ENCODE results near the gene TFIP11. TPM values are rescaled to one million over a fixed set of nuclear protein-coding genes. Genes with fewer than 3 reads are reported as not detected.

Gene TFIP11
- total and polyA plus RNA-seq, 2 of the 13 experiments (the other 11 are each of a cell fraction or from before 2014, with no cell fraction given): 15.4 to 22.8 TPM

DNA sequence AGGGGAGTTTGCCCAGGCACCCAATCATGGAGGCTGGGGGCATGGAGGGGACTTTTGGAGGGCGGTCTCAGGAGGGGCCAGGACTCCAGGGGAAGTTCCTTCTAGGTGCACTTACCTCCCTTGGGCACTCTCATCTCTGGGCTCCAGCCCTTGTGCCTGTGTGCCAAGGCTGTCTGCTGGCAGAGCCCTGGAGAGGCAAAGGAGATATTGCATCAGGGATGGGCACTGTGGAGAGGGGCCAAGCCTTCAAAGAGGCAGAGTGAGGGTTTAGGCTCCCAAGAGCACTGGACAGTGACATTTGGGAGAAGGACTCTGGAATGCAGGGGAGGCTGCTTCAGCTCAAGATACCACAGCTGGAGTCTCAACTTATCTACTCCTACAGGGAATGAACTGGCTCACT lies 32.2 kb upstream of the TFIP11 start (continued):
- TF ChIP-seq, protein P1, sequence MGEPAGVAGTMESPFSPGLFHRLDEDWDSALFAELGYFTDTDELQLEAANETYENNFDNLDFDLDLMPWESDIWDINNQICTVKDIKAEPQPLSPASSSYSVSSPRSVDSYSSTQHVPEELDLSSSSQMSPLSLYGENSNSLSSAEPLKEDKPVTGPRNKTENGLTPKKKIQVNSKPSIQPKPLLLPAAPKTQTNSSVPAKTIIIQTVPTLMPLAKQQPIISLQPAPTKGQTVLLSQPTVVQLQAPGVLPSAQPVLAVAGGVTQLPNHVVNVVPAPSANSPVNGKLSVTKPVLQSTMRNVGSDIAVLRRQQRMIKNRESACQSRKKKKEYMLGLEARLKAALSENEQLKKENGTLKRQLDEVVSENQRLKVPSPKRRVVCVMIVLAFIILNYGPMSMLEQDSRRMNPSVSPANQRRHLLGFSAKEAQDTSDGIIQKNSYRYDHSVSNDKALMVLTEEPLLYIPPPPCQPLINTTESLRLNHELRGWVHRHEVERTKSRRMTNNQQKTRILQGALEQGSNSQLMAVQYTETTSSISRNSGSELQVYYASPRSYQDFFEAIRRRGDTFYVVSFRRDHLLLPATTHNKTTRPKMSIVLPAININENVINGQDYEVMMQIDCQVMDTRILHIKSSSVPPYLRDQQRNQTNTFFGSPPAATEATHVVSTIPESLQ (CRISPR knock-in tag; conservative IDR thresholded peaks at IDR 0.05): no peak
- TF ChIP-seq, protein P2, sequence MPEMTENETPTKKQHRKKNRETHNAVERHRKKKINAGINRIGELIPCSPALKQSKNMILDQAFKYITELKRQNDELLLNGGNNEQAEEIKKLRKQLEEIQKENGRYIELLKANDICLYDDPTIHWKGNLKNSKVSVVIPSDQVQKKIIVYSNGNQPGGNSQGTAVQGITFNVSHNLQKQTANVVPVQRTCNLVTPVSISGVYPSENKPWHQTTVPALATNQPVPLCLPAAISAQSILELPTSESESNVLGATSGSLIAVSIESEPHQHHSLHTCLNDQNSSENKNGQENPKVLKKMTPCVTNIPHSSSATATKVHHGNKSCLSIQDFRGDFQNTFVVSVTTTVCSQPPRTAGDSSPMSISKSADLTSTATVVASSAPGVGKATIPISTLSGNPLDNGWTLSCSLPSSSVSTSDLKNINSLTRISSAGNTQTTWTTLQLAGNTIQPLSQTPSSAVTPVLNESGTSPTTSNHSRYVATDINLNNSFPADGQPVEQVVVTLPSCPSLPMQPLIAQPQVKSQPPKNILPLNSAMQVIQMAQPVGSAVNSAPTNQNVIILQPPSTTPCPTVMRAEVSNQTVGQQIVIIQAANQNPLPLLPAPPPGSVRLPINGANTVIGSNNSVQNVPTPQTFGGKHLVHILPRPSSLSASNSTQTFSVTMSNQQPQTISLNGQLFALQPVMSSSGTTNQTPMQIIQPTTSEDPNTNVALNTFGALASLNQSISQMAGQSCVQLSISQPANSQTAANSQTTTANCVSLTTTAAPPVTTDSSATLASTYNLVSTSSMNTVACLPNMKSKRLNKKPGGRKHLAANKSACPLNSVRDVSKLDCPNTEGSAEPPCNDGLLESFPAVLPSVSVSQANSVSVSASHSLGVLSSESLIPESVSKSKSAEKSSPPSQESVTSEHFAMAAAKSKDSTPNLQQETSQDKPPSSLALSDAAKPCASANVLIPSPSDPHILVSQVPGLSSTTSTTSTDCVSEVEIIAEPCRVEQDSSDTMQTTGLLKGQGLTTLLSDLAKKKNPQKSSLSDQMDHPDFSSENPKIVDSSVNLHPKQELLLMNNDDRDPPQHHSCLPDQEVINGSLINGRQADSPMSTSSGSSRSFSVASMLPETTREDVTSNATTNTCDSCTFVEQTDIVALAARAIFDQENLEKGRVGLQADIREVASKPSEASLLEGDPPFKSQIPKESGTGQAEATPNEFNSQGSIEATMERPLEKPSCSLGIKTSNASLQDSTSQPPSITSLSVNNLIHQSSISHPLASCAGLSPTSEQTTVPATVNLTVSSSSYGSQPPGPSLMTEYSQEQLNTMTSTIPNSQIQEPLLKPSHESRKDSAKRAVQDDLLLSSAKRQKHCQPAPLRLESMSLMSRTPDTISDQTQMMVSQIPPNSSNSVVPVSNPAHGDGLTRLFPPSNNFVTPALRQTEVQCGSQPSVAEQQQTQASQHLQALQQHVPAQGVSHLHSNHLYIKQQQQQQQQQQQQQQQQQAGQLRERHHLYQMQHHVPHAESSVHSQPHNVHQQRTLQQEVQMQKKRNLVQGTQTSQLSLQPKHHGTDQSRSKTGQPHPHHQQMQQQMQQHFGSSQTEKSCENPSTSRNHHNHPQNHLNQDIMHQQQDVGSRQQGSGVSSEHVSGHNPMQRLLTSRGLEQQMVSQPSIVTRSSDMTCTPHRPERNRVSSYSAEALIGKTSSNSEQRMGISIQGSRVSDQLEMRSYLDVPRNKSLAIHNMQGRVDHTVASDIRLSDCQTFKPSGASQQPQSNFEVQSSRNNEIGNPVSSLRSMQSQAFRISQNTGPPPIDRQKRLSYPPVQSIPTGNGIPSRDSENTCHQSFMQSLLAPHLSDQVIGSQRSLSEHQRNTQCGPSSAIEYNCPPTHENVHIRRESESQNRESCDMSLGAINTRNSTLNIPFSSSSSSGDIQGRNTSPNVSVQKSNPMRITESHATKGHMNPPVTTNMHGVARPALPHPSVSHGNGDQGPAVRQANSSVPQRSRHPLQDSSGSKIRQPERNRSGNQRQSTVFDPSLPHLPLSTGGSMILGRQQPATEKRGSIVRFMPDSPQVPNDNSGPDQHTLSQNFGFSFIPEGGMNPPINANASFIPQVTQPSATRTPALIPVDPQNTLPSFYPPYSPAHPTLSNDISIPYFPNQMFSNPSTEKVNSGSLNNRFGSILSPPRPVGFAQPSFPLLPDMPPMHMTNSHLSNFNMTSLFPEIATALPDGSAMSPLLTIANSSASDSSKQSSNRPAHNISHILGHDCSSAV (CRISPR knock-in tag; IDR thresholded peaks at IDR 0.05; ENCODE audit: borderline replicate concordance): no peak
- TF ChIP-seq, protein P3, sequence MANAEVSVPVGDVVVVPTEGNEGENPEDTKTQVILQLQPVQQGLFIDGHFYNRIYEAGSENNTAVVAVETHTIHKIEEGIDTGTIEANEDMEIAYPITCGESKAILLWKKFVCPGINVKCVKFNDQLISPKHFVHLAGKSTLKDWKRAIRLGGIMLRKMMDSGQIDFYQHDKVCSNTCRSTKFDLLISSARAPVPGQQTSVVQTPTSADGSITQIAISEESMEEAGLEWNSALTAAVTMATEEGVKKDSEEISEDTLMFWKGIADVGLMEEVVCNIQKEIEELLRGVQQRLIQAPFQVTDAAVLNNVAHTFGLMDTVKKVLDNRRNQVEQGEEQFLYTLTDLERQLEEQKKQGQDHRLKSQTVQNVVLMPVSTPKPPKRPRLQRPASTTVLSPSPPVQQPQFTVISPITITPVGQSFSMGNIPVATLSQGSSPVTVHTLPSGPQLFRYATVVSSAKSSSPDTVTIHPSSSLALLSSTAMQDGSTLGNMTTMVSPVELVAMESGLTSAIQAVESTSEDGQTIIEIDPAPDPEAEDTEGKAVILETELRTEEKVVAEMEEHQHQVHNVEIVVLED (CRISPR knock-in tag; IDR thresholded peaks at IDR 0.05; ENCODE audit: borderline replicate concordance): no peak
- TF ChIP-seq ZNF296 (CRISPR knock-in tag; conservative IDR thresholded peaks at IDR 0.05) (no peak), NFKB2 (CRISPR knock-in tag; IDR thresholded peaks at IDR 0.05; ENCODE audit: borderline replicate concordance) (no peak)

Data from HepG2 (cell line).